Measurements from ENCODE around the gene LAMC1. TPM values are rescaled to one million over a fixed set of nuclear protein-coding genes. Genes with fewer than 3 reads are reported as not detected.

The LAMC1 gene
- total RNA-seq, 1 experiment from 2014 or later: 61.2 TPM

DNA sequence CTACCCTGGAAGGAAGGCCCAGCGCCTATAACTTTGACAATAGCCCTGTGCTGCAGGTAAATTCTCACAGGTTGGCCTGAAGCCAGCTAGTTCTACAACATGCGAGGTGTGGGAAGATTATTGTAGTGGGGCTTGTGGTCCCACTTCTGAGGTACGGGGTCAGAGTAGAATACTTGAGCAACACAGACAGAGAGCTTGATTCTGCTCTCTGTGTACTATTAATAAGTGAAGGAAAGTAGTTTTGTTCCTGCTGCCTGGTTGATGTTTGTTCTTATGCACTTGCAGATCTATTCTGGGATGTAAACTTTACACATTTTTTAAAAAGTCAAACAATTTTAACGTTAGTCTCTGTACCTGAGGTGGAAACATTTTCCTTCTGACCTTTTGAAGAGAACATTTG is 80.4 kb downstream of the LAMC1 start:
- Histone ChIP-seq H3K4me3 (replicated peaks in 1 of 2; ENCODE audit: low read depth in 1 of 2, low read length in 2 of 2) (no peak overlapping the region), H3K9me3 (ENCODE audit: control insufficient read depth in 1 of 2, insufficient read depth in 1 of 2, low read depth in 1 of 2, low read length in 2 of 2) (no peaks in the 10 kb centered on the region), H4K20me1 (ENCODE audit: insufficient read depth) (no peaks in the 10 kb centered on the region), H3K9me2 (ENCODE audit: insufficient read depth) (no peaks in the 10 kb centered on the region), H3K27me3 (ENCODE audit: insufficient read depth, low read length) (no peaks in the 10 kb centered on the region), H3K4me1 (ENCODE audit: control insufficient read depth in 1 of 2, insufficient read depth in 2 of 2, low read length in 2 of 2) (no peaks in the 10 kb centered on the region), H3K36me3 (ENCODE audit: control insufficient read depth in 1 of 2, insufficient read depth in 2 of 2, low read length in 2 of 2) (peaks cover 0 to 5% of the 10 kb centered on the region in 2 experiments; a peak in 1 of 4 replicates), H3K27ac (ENCODE audit: low read depth, low read length) (no peak overlapping the region), H3K9ac (ENCODE audit: low read length) (no peak overlapping the region), H2AFZ (ENCODE audit: low read depth, low read length, poor library complexity, severe bottlenecking) (no peak overlapping the region), H3K79me2 (ENCODE audit: insufficient read depth, low read length) (peaks cover 9% of the 10 kb centered on the region; the same call in 1 of the 2 replicates), H3K4me2 (ENCODE audit: low read length) (no peak overlapping the region)
- RAD21 ChIA-PET (ENCODE audit: low non-redundant PET in 1 of 2, low total read pairs in 2 of 2, uncharacterized antibody in 2 of 2, unreplicated experiment in 2 of 2): no interaction called here
- POLR2A ChIA-PET: no interaction called here
- DNase-seq (ENCODE audit: low read depth, low spot score) (no peak), ATAC-seq (no peak)
- no TSS peak for BruUV-seq (replicated peaks)
- CTCF ChIA-PET: no interaction called here
- TF ChIP-seq FOSL1 (IDR thresholded peaks at IDR 0.05; ENCODE audit: low read depth): no peak
- TF ChIP-seq, protein P1, sequence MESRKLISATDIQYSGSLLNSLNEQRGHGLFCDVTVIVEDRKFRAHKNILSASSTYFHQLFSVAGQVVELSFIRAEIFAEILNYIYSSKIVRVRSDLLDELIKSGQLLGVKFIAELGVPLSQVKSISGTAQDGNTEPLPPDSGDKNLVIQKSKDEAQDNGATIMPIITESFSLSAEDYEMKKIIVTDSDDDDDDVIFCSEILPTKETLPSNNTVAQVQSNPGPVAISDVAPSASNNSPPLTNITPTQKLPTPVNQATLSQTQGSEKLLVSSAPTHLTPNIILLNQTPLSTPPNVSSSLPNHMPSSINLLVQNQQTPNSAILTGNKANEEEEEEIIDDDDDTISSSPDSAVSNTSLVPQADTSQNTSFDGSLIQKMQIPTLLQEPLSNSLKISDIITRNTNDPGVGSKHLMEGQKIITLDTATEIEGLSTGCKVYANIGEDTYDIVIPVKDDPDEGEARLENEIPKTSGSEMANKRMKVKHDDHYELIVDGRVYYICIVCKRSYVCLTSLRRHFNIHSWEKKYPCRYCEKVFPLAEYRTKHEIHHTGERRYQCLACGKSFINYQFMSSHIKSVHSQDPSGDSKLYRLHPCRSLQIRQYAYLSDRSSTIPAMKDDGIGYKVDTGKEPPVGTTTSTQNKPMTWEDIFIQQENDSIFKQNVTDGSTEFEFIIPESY (IDR thresholded peaks at IDR 0.05; ENCODE audit: extremely low read depth, insufficient replicate concordance, low read length): no peak
- TF ChIP-seq, protein P2, sequence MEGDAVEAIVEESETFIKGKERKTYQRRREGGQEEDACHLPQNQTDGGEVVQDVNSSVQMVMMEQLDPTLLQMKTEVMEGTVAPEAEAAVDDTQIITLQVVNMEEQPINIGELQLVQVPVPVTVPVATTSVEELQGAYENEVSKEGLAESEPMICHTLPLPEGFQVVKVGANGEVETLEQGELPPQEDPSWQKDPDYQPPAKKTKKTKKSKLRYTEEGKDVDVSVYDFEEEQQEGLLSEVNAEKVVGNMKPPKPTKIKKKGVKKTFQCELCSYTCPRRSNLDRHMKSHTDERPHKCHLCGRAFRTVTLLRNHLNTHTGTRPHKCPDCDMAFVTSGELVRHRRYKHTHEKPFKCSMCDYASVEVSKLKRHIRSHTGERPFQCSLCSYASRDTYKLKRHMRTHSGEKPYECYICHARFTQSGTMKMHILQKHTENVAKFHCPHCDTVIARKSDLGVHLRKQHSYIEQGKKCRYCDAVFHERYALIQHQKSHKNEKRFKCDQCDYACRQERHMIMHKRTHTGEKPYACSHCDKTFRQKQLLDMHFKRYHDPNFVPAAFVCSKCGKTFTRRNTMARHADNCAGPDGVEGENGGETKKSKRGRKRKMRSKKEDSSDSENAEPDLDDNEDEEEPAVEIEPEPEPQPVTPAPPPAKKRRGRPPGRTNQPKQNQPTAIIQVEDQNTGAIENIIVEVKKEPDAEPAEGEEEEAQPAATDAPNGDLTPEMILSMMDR (IDR thresholded peaks at IDR 0.05 in 2 of 3, conservative IDR thresholded peaks at IDR 0.05 in 1 of 3; ENCODE audit: borderline replicate concordance in 1 of 3, insufficient read depth in 1 of 3, low read depth in 2 of 3, low read length in 2 of 3): no peak
- TF ChIP-seq EZH2 (IDR thresholded peaks at IDR 0.05): no peak
- TF ChIP-seq CBX3 (IDR thresholded peaks at IDR 0.05; ENCODE audit: low read depth): no peak
- TF ChIP-seq SRF (IDR thresholded peaks at IDR 0.05; ENCODE audit: low read depth): no peak
- TF ChIP-seq ZFX (IDR thresholded peaks at IDR 0.05): no peak
- intact Hi-C loops (cut with micrococcal nuclease): no loop called here

Data from HCT116 (cell line).